Umbilical cord (tissue), 2 donors: ENCODE data around the gene CNIH3. TPM values are rescaled to one million over a fixed set of nuclear protein-coding genes. Genes with fewer than 3 reads are reported as not detected.
A peak's percentile ranks its signal among the peaks of the same experiment; 100 is the strongest.

Source experiments
- DNase-seq: peaks from one replicate; pipeline ENCODE4 v3.0.0-alpha.2; 2015; ENCODE audit warnings: low spot score
- total RNA-seq: library from RNA; depleted of rRNA; stranded (reverse); fragments of >200 nt; gene quantifications from one replicate; pipeline ENCODE4 v1.2.3, GENCODE V29; 2014; ENCODE audit warnings: low replicate concordance; ENCODE audit not compliant: insufficient read depth

Gene CNIH3
- total RNA-seq, 1 donor from 2014 or later, result 9.4 TPM

- DNase-seq, result no peak
These were observed 127.6 kb downstream of the CNIH3 start for GRCh38 chr1:224743608-224744164.

- no peak for DNase-seq
These were observed 128.4 kb downstream of the CNIH3 start for GRCh38 chr1:224744521-224744920.

GRCh38 chr1:224745394-224745793 lies 129.3 kb downstream of the CNIH3 start:
- no peak for DNase-seq

- no peak for DNase-seq
These were observed 129.8 kb downstream of the CNIH3 start for GRCh38 chr1:224745924-224746323.

GRCh38 chr1:224747578-224747977 lies 131.5 kb downstream of the CNIH3 start:
- no peak for DNase-seq

GRCh38 chr1:224749916-224750315 lies 133.8 kb downstream of the CNIH3 start:
- no peak for DNase-seq

GRCh38 chr1:224751624-224752311 lies 135.7 kb downstream of the CNIH3 start:
- DNase-seq, result no peak

GRCh38 chr1:224753491-224753890 lies 137.4 kb downstream of the CNIH3 start:
- DNase-seq, result no peak

- no peak for DNase-seq
These were observed 139.5 kb downstream of the CNIH3 start for GRCh38 chr1:224755586-224755985.

- DNase-seq, result no peak
These were observed 141.4 kb downstream of the CNIH3 start for GRCh38 chr1:224757508-224757907.

- DNase-seq, result no peak
These were observed 143.0 kb downstream of the CNIH3 start for GRCh38 chr1:224759135-224759534.

- DNase-seq, result peak; percentile 6
These were observed 143.6 kb downstream of the CNIH3 start for GRCh38 chr1:224759681-224760091.

- DNase-seq, result no peak
These were observed 144.0 kb downstream of the CNIH3 start for GRCh38 chr1:224760163-224760562.

- no peak for DNase-seq
These were observed 145.1 kb downstream of the CNIH3 start for GRCh38 chr1:224761245-224761644.

- DNase-seq, result no peak
These were observed 145.9 kb downstream of the CNIH3 start for GRCh38 chr1:224762046-224762445.

- no peak for DNase-seq
These were observed 146.6 kb downstream of the CNIH3 start for GRCh38 chr1:224762701-224763100.

- DNase-seq, result no peak
These were observed 147.1 kb downstream of the CNIH3 start for GRCh38 chr1:224763126-224763775.

GRCh38 chr1:224766266-224766665 lies 150.1 kb downstream of the CNIH3 start:
- no peak for DNase-seq

GRCh38 chr1:224767031-224767430 lies 150.9 kb downstream of the CNIH3 start:
- no peak for DNase-seq

- DNase-seq, result no peak
These were observed 151.6 kb downstream of the CNIH3 start for GRCh38 chr1:224767676-224768075.

GRCh38 chr1:224768971-224769370 lies 152.9 kb downstream of the CNIH3 start:
- no peak for DNase-seq

GRCh38 chr1:224769452-224770335 lies 153.6 kb downstream of the CNIH3 start:
- DNase-seq, result no peak
